Skeletal muscle cell (primary cell): ENCODE data around the gene CHMP6.
A peak's percentile ranks its signal among the peaks of the same experiment; 100 is the strongest.

ENCODE experiments used
- DNase-seq: peaks from one replicate; pipeline ENCODE4 v3.0.0-alpha.2; 2010; ENCODE audit warnings: low read depth
- H3K4me3 ChIP-seq: 2 replicates; pipeline ENCODE4 v1.5.1; 2011; ENCODE audit warnings: low read depth, mild to moderate bottlenecking, control low read depth, low read length, moderate library complexity

The CHMP6 gene

DNA sequence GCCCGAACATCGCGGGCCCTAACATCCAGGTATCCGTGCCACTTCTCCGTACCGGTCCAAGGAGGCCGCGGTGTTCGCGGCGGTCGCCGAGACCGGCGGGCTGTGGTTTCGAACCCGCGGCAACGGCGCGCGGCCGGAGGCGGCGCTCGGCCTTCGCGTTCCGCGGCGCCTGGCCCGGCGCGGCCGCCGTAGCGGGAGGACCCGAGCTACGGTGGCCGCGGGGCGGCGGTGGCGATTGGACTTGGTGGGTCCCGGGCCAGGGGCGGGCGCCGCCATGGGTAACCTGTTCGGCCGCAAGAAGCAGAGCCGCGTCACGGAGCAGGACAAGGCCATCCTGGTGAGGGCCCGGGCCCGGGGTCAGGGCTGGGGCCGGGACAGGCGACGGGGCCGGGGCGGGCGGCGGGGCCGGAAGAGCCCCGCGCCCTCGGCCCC lies at the start of gene CHMP6:
CHMP6 (plus strand) TSS at position 197 of the 432 bp plus-strand sequence; CDS start at position 275, 78 bp downstream.
- H3K4me3 ChIP-seq, result peak within 1 kb of the TSS; percentile 72
- DNase-seq, result no peak

DNA sequence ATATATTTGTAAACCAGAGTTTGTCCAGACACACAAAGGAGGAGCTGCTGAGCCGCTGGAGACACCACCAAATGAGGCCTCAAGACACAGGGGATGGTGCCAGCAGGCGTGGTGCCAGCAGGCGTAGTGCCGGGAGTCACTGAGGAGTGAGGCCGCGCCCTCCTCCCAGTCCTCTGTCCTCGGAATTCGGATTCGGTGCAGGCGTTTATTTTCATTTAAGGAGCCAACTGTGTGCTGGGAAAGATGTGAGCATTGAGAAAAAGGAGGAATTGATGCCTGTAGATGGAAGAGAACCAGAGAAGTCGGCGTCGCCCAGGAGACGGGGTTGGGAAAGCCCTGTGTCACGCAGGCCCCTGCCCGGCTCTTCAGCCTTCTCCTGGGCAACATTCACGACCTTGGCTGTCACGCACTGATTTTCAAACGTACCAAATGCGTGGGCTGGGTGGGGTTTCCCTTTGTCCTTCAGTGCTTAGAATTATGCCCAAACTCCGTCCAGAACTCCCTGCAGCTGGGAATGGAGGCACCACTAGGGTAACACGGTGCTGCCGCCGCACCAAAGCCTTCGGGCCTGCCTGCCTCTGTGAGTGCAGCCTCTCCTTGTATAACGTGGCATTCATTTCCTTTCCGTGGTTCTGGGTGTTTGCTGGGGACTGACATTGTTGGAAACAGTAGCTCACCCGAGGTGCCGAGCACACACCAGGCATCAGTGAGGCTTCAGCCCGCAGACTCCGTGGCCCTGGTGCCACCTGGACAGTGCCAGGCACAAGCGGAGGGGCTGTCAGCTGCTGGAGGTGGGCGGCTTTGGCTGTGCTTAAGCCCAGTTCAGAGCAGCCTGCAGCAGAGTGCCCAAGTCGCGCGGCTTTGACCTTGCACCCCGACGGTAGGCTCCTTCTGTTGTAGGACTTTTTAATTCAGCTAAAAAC lies 49.0 kb upstream of the CHMP6 start:
- peak; percentile 71 for DNase-seq
- H3K4me3 ChIP-seq, result no peak overlapping the region

GRCh38 chr17:80943346-80944145 lies 48.1 kb upstream of the CHMP6 start:
- no peak overlapping the region for H3K4me3 ChIP-seq
- no peak for DNase-seq

DNA sequence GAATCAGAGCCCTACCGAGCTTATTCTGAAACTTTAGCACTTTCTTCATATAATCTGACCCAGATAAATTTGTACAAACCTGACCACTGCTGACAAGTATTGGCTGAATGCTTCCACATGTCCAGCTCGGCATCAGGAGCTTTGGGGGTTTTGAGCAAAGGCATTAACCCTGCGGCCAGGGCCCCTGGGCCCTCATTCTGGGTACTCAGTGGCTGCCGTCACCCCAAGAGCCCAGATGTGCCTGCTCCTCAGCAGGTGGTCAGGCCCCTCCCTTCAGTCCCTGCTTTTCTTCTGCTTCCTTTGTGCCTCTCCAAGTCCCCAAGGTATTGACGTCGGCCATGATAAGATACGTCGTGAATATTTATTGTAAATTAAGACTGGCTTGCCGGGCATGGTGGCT lies 47.3 kb upstream of the CHMP6 start:
- DNase-seq, result no peak

DNA sequence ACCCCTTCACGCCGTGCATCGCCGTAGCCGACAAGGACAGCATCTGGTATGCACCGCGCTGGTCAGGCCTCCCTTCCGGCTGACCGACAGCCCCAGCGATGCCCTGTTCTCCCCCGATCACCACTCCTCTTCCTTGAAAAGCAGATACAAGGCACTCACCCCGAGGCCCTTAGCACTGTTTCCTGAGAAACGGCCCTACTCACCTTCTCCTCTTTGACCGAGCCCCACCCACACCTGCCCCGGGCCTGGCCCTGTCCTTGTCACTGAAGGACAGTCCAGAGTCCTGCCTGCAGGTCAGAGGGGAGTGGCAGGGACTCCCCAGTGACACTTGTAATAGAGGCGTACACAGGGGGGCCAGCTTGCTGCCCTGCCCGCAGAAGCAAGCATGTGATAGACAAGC lies 45.9 kb upstream of the CHMP6 start:
- H3K4me3 ChIP-seq, result no peak overlapping the region
- no peak for DNase-seq

More for the DNA sequence above, 47.3 kb upstream of the CHMP6 start:
- no peak overlapping the region for H3K4me3 ChIP-seq

GRCh38 chr17:80946449-80946848 lies 45.2 kb upstream of the CHMP6 start:
- no peak for DNase-seq

DNA sequence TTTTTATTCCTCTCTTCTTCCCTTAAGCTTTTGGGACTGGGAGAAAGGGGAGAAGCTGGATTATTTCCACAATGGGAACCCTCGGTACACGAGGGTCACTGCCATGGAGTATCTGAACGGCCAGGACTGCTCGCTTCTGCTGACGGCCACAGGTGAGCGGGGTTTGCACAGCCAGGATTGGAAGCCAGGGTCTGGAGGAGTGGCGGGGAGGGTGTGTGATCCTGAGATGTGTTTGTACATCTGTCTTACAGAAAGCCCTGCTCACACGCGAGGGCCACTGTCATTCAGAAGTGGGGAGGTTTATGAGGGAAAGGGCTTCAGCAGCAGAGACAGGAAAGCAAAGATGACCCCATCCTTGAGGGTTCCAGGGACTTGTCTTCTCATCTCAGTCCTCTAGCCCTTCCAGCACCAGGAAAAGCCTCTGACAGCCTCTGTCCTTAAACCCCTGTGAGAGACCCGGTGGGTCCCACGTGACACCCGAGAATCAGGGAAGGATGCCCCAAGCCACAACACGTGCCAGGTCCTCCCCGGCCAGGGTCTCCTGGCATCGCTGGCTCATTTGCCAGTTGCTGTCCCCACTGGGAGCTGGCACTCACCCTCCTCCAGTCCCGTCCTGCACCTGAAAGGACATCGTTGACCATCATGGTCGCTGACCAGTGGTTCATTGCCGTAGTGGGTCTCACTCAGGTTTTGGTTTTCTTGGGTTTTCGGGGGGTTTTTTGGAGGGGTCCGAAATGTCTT lies 44.3 kb upstream of the CHMP6 start:
- no peak overlapping the region for H3K4me3 ChIP-seq

More at GRCh38 chr17:80946449-80946848, 45.2 kb upstream of the CHMP6 start:
- no peak overlapping the region for H3K4me3 ChIP-seq

GRCh38 chr17:80948019-80948975 lies 43.3 kb upstream of the CHMP6 start:
- no peak overlapping the region for H3K4me3 ChIP-seq
- DNase-seq, result no peak

More for the DNA sequence above, 44.3 kb upstream of the CHMP6 start:
- no peak for DNase-seq

DNA sequence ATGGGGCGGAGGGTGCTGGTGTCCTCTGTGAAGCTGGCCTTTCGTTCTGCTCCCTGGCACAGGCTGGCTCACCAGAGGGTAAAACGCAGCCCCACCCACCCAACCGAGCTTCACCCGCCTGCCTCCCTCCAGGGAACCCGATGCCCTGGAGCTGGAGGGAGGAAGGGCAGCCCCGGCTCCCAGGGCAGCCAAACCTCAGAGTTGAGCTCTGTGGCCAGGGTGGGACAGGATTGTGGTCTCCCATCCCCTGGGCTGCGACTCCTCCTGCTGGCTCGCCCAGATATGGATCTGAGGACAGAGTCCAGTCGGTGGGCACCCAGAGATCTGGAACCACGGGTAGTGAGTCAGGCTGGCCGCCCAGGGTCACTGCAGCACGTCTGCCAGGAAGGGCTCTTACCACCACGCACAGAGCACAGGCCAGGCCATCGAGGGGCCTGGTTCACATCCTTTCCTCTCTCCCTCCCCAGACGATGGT lies 42.6 kb upstream of the CHMP6 start:
- no peak for DNase-seq
- H3K4me3 ChIP-seq, result no peak overlapping the region

DNA sequence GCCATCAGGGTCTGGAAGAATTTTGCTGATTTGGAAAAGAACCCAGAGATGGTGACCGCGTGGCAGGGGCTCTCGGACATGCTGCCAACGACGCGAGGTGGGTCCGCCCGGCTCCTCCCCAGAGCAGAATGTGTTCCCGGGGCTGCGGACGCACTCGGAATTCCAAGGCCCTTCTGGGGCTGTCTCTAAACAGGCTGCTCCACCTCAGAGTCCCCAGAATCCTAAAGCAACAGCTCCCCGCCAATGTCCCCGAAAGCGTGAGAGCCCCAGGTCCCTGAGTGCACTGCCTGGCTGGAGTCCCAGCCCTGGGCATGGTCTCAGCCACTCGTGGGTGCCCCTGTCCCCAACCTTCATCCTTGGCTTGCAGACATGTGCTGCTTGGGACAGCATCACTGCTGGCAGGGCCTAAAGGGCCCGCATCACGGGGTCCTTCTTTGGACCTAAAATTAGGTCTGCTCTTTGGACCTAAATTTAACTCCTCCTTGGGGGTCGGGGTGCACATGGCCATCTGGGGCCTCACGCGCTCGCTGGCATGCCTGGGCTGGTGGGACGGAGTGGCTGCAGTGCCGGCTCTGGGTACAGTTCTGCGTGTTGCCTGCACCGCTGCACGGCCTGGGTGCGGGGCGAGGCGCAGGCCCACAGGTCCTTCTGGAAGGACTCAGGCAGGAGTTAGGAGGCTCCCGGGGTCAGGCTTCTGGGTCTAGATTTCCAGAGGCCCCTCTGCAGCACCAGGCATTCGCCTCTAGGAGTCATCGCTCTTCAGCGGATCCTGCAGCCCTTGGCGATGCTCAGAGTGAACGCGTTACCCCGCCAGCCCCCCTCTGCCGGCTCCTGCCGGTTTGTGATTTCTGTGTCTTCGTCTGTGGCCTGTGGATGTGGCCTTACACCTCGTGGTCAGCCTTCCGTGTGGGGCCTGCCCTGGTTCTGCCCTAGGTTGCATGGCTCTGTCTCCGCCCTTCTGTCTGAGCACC lies 41.9 kb upstream of the CHMP6 start:
- no peak overlapping the region for H3K4me3 ChIP-seq
- no peak for DNase-seq

DNA sequence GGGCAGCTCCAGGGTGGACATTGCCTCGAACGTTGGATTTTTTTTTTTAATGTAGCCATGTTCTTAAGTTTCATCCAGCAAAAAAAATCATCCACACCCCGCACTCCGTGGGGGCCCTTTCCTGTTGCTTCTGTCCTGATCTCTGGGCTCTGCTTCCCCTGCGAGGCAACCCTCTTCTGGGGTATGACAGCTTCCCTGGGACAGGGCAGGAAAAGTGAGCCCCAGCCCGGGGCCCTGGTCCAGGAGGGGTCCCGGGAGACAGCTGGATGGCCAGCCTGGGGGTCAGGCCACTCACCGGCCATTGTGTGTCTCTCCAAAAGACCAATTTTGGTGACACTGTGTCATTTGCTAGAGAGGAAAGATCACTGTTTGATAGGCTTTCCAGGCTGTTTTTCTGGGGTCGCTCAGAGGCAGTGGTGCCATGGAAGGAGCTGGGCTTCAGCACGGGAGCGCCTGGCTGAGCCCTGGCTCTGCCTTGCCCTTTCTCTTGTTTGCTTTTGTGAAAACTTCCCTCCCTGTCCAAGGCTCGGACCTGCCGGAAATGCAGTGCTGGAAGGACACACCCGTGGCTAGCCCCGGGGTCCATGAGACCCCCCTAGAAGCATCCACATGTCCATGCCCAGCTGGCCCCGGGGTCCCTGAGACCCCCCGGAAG lies 41.0 kb upstream of the CHMP6 start:
- H3K4me3 ChIP-seq, result no peak overlapping the region
- no peak for DNase-seq

DNA sequence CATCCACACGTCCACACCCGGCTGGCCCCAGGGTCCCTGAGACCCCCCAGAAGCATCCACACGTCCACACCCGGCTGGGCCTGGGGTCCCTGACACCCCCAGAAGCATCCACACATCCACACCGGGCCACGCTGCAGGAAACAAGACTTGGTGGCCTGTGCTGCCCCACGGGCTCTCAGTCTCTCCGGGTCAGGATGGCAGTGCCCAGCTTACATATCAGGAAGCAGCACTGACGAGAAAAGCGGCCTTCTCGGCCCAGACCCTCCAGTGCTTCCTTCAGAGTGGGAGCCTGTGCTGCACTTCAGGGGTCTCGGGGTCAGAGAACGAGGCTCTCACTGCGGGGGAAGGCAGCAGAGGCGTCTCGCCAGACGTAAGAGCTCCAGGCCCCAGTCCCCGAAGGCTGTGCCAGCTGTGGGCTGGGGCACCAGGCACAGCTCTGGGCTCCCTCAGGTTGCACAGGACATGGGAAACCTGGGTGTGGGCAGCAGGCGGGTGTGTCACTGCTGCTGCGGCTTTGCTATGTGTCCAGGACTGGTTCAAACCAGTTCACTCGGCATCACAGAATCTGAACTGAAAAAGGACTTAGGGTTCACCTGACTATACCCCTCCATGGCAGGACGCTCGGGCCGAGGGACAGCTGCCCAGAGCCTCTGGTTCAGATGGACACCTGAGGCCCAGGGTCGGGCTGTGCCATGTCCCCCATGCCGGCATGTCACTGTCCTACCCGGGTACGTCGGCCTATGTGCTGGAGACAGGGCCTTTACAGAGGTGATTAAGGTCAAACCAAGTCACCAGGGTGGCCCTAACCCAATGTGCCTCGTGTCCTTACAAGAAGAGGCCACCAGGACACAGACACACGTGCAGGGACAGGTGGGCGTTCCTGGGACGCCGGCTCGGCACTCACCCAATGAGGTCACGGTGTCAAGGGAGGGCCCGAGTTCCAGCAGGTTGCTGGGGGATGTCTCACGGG lies 40.2 kb upstream of the CHMP6 start:
- no peak for DNase-seq
- no peak overlapping the region for H3K4me3 ChIP-seq

GRCh38 chr17:80952291-80952690 lies 39.4 kb upstream of the CHMP6 start:
- H3K4me3 ChIP-seq, result no peak overlapping the region
- DNase-seq, result no peak

- DNase-seq, result no peak
- H3K4me3 ChIP-seq, result no peak overlapping the region
These were observed 37.9 kb upstream of the CHMP6 start for GRCh38 chr17:80953471-80954315.

GRCh38 chr17:80955078-80955477 lies 36.6 kb upstream of the CHMP6 start:
- no peak overlapping the region for H3K4me3 ChIP-seq
- no peak for DNase-seq
